Right lobe of liver (tissue), 6 donors: ENCODE results near the gene NOD2. TPM values are rescaled to one million over a fixed set of nuclear protein-coding genes. Genes with fewer than 3 reads are reported as not detected.

Experiments
- ATAC-seq, 4 donors: fragments of 200-7000 bp; cut with Tn5 transposase; one replicate each; pipeline ENCODE4 v1.9.1; 2020; ENCODE audit warnings: mild to moderate bottlenecking in 4 of 4, moderate library complexity in 4 of 4
- DNase-seq, 3 donors: peaks; one replicate each; pipeline ENCODE4 v3.0.0-alpha.2; 2020
- H3K27ac ChIP-seq, 3 donors: fragments of 200-600 bp; one replicate each; pipeline ENCODE4 v1.8.0; 2022
- H3K27me3 ChIP-seq, 2 donors: fragments of 200-600 bp; one replicate each; pipeline ENCODE4 v1.8.0; 2022
- H3K36me3 ChIP-seq, 4 donors: fragments of 200-600 bp; sonication (generic) in 1 of 4; one replicate each; pipeline versions ENCODE4 v1.5.1 to v1.8.0; 2017 to 2022; ENCODE audit warnings: control low read depth in 1 of 4
- H3K4me1 ChIP-seq, 4 donors: fragments of 200-600 bp; sonication (generic) in 1 of 4; one replicate each; pipeline versions ENCODE4 v1.5.1 to v1.8.0; 2017 to 2022; ENCODE audit warnings: control low read depth in 1 of 4
- H3K4me3 ChIP-seq, 3 donors: fragments of 200-600 bp; one replicate each; pipeline ENCODE4 v1.8.0; 2022
- H3K9me3 ChIP-seq, 4 donors: fragments of 200-600 bp; sonication (generic) in 1 of 4; one replicate each; pipeline versions ENCODE4 v1.5.1 to v1.8.0; 2017 to 2022; ENCODE audit warnings: control low read depth in 1 of 4
- CTCF ChIP-seq, 4 donors: fragments of 200-600 bp in 3 of 4; fragments of 450-650 bp in 1 of 4; IDR thresholded peaks; one replicate each; pipeline versions ENCODE4 v1.5.1 to v1.8.0; 2016 to 2022; ENCODE audit warnings: antibody characterized with exemption in 4 of 4, mild to moderate bottlenecking in 2 of 4
- POLR2A ChIP-seq: fragments of 450-650 bp; IDR thresholded peaks from one replicate; pipeline ENCODE4 v1.6.1; 2017; ENCODE audit warnings: antibody characterized with exemption, mild to moderate bottlenecking
- WGBS: methylation state at CpG from one replicate; pipeline ENCODE4 v1.1.6; 2018; ENCODE audit warnings: low coverage, low lambda C conversion rate; ENCODE audit not compliant: insufficient coverage; ENCODE audit errors: missing lambda C conversion rate; 5-methylcytosine and 5-hydroxymethylcytosine counted together
- intact Hi-C, 2 donors: fragments of 100-400 bp; cut with DNase I; formaldehyde crosslinking; loops; one replicate each; pipeline versions ENCODE4 v1.11.2 to v1.14.1; 2022
- total RNA-seq, 6 experiments: library from RNA; depleted of rRNA in 2 of 6; stranded (reverse); fragments of >200 nt in 2 of 6; fragmentation: NEBNext Ultra II Directional in 3 of 6; extraction: Animal tissue kit (Norgen Biotek cat#: 25700) in 3 of 6; gene quantifications; one replicate each; pipeline versions ENCODE4 v1.1.0 to v1.2.4, GENCODE V29; 2016 to 2023
- donor health status: DM: no; HTN: yes; CAD: no.
- donor health status: DM: no; HTN: no; CAD: no.
- donor health status: DM: no; HTN: no; CAD: no.
- donor health status: DM: no; HTN: yes; CAD: no.
- donor health status: DM: no; HTN: yes; CAD: no.

Gene NOD2
- total RNA-seq, 6 experiments from 2014 or later: 0.74 to 6.0 (median 1.4) TPM

DNA sequence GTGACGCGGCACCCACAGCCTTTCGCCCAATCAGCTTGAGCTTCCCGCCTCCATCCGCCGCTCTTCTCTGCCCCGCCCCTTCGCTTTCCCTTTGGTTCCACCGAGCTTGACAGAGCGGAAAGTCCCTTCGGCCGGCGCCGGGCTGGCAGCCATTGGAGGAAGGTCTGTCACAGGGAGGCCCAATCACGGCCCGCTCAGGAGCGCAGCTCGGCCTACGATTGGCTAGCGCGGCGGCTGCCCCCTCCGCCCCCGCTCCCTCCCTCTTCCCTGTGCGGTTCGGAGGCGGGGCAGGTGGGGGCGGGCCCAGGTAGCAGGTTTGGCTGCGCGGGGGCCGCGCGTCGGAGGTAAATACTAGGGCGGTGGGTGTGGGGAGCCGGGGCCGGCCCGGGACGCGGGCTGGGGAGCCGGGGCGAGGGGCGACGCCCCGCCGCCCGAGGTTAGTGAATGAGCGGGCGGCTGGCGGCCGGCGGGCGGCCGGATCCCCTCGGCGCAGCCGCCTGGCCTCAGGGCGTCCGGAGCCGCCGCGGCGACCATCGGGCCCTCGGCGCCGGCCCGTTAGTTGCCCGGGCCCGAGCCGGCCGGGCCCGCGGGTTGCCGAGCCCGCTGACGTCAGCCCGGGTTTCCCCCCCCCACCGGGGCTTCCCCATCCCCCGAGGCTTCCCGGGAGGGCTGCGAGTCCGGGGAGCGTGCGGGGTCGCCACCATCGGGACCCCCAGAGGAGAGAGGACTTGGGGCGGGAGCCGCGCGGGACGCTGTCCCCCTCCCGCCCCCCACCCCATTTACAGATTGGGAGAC, 48.6 kb downstream of the NOD2 start, which contains the start of gene CYLD:
Gene CYLD (plus strand): TSS at position 306 of the 795 bp plus-strand sequence. CDS start 7,613 bp downstream, outside the sequence.
- peak; percentile 100 for DNase-seq
- WGBS: 0% methylated on average over 6 of the region's 93 CpGs
- ATAC-seq: peak; percentile 93 to 98 (median 96)
- Histone ChIP-seq H3K27ac (peak within 1 kb of the TSS; percentile 85 to 93 (median 89)), H3K4me1 (peaks cover 0 to 4% (median 0%) of the 10 kb centered on the region in 4 donors), H3K27me3 (no peaks in the 10 kb centered on the region), H3K36me3 (no peaks in the 10 kb centered on the region), H3K4me3 (peak within 1 kb of the TSS; percentile 72 to 90 (median 76)), H3K9me3 (no peaks in the 10 kb centered on the region)
- TF ChIP-seq POLR2A (peak; percentile 81), CTCF (IDR thresholded peaks at IDR 0.05) (no peak)
- intact Hi-C loops: no loop called here

GRCh38 chr16:50742576-50743200, 49.3 kb downstream of the NOD2 start:
- DNase-seq (peak in 1 of 3 donors; percentile 63), ATAC-seq (peak in 1 of 4 donors; percentile 7)
- intact Hi-C loops: no loop called here
- Histone ChIP-seq H3K4me3 (peak overlapping the region; percentile 72 to 90 (median 76)), H3K9me3 (no peaks in the 10 kb centered on the region), H3K36me3 (no peaks in the 10 kb centered on the region), H3K4me1 (peaks cover 0 to 6% (median 2%) of the 10 kb centered on the region in 4 donors), H3K27ac (peak overlapping the region; percentile 85 to 93 (median 89)), H3K27me3 (no peaks in the 10 kb centered on the region)
- 2% methylated on average over 8 of the region's 28 CpGs for WGBS
- no peak for TF ChIP-seq CTCF (IDR thresholded peaks at IDR 0.05)

- Histone ChIP-seq H3K27ac (peak overlapping the region; percentile 9 to 44 (median 39)), H3K36me3 (no peaks in the 10 kb centered on the region), H3K9me3 (no peaks in the 10 kb centered on the region), H3K4me1 (peaks cover 0 to 8% (median 2%) of the 10 kb centered on the region in 4 donors), H3K4me3 (no peak overlapping the region), H3K27me3 (no peaks in the 10 kb centered on the region)
- TF ChIP-seq CTCF (IDR thresholded peaks at IDR 0.05) (no peak), POLR2A (no peak)
- no peak for DNase-seq
- intact Hi-C loops: no loop called here
- WGBS: 49% methylated on average over 3 of the region's 3 CpGs
- no peak for ATAC-seq
Observed at GRCh38 chr16:50743581-50744225, 50.3 kb downstream of the NOD2 start.

DNA sequence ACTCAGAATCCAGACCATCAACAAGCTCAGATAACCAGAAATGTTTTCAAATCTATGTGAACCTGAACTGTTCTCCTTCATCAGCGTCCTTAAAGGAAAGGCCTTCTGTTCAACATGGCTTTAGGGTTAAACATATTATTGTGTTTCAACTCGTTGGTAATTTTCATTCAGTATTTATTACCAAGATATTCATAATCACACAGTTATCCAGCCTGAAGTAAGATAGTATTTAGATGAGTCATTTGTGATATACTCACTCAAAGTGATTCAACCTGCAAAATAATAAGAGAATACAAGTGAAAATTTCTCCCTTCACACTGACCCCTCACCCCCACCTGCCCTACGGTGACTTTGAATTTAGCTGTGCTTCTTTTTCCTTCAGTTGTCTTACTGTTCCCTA, 51.5 kb downstream of the NOD2 start:
- H3K27ac ChIP-seq: no peak overlapping the region
- no peak for ATAC-seq
- no peaks in the 10 kb centered on the region for H3K27me3 ChIP-seq

More for the DNA sequence above, 51.5 kb downstream of the NOD2 start:
- TF ChIP-seq CTCF (IDR thresholded peaks at IDR 0.05): no peak
- no peak for TF ChIP-seq POLR2A
- Histone ChIP-seq H3K4me3 (no peak overlapping the region), H3K9me3 (no peaks in the 10 kb centered on the region), H3K36me3 (peaks cover 0 to 5% (median 0%) of the 10 kb centered on the region in 4 donors), H3K4me1 (peaks cover 0 to 8% (median 2%) of the 10 kb centered on the region in 4 donors)
- no peak for DNase-seq
- WGBS: 54% methylated on average over 3 of the region's 3 CpGs
- intact Hi-C loops: no loop called here
